Activated T-helper 17 cell treated with anti-CD3 and anti-CD28 coated beads, Interleukin-2, amount 50 U/mL, for 72 hours (primary cell): ENCODE results near the gene AP5B1. TPM values are rescaled to one million over a fixed set of nuclear protein-coding genes. Genes with fewer than 3 reads are reported as not detected.
"Not testable (repeated sequence)": the region's sequence is repeated elsewhere in the genome, so short reads cannot be mapped to it uniquely, and the experiment has no call there.

Experiments used
- ATAC-seq: fragments of 150-1000 bp; cut with Tn5 transposase; replicated peaks from 2 replicates; pipeline ENCODE4 v1.10.0; 2021; ENCODE audit warnings: mild to moderate bottlenecking, moderate library complexity
- H3K27ac Mint-ChIP-seq: one replicate; pipeline ENCODE4 v1.8.0; 2022; ENCODE audit warnings: mixed read lengths
- H3K27me3 Mint-ChIP-seq: one replicate; pipeline ENCODE4 v1.8.0; 2022; ENCODE audit warnings: mixed read lengths
- H3K36me3 Mint-ChIP-seq: one replicate; pipeline ENCODE4 v1.8.0; 2022; ENCODE audit warnings: low read depth, mild to moderate bottlenecking, mixed read lengths
- H3K4me1 Mint-ChIP-seq: one replicate; pipeline ENCODE4 v1.8.0; 2022; ENCODE audit warnings: mixed read lengths
- H3K4me3 Mint-ChIP-seq: one replicate; pipeline ENCODE4 v1.8.0; 2022; ENCODE audit warnings: mild to moderate bottlenecking, mixed read lengths
- H3K9me3 Mint-ChIP-seq: one replicate; pipeline ENCODE4 v1.8.0; 2022; ENCODE audit warnings: mixed read lengths
- total RNA-seq, 2 donors: library from RNA; stranded (reverse); gene quantifications; one replicate each; pipeline ENCODE4 v1.2.3, GENCODE V29; 2022

AP5B1 gene
- total RNA-seq, 2 donors from 2014 or later, result 17.2 to 21.9 TPM

GRCh38 chr11:65773784-65774411 lies 6.9 kb downstream of the AP5B1 start:
- Mint-ChIP-seq H3K27me3 (no peaks in the 10 kb centered on the region), H3K4me1 (peaks cover 9% of the 10 kb centered on the region), H3K27ac (no peak overlapping the region), H3K9me3 (no peaks in the 10 kb centered on the region), H3K36me3 (peaks cover 12% of the 10 kb centered on the region), H3K4me3 (no peak overlapping the region)
- no peak for ATAC-seq

- Mint-ChIP-seq H3K4me1 (peaks cover 9% of the 10 kb centered on the region), H3K4me3 (no peak overlapping the region), H3K9me3 (no peaks in the 10 kb centered on the region), H3K27me3 (no peaks in the 10 kb centered on the region), H3K27ac (peak overlapping the region; percentile 13), H3K36me3 (peaks cover 2% of the 10 kb centered on the region)
- ATAC-seq, result no peak
These were observed 9.1 kb downstream of the AP5B1 start for GRCh38 chr11:65771589-65772112.

- H3K4me3 Mint-ChIP-seq, result no peak overlapping the region
- peak overlapping the region; percentile 13 for H3K27ac Mint-ChIP-seq
- no peaks in the 10 kb centered on the region for H3K9me3 Mint-ChIP-seq
- peaks cover 5% of the 10 kb centered on the region for H3K4me1 Mint-ChIP-seq
- H3K27me3 Mint-ChIP-seq, result no peaks in the 10 kb centered on the region
- no peak for ATAC-seq
- no peaks in the 10 kb centered on the region for H3K36me3 Mint-ChIP-seq
These were observed 9.7 kb downstream of the AP5B1 start for GRCh38 chr11:65770951-65771567.

GRCh38 chr11:65767806-65768205 lies 13.0 kb downstream of the AP5B1 start:
- H3K9me3 Mint-ChIP-seq, H3K4me1 Mint-ChIP-seq, H3K27ac Mint-ChIP-seq, ATAC-seq, H3K4me3 Mint-ChIP-seq, H3K36me3 Mint-ChIP-seq, H3K27me3 Mint-ChIP-seq: not testable (repeated sequence)

GRCh38 chr11:65767406-65767805 lies 13.4 kb downstream of the AP5B1 start:
- ATAC-seq, result no peak
- Mint-ChIP-seq H3K27ac (no peak overlapping the region), H3K9me3 (no peaks in the 10 kb centered on the region), H3K36me3 (no peaks in the 10 kb centered on the region), H3K4me3 (no peak overlapping the region), H3K4me1 (peaks cover 5% of the 10 kb centered on the region), H3K27me3 (no peaks in the 10 kb centered on the region)

- Mint-ChIP-seq H3K27ac (no peak overlapping the region), H3K9me3 (no peaks in the 10 kb centered on the region), H3K27me3 (no peaks in the 10 kb centered on the region), H3K4me1 (peaks cover 5% of the 10 kb centered on the region), H3K36me3 (no peaks in the 10 kb centered on the region), H3K4me3 (no peak overlapping the region)
- peak; percentile 31 for ATAC-seq
These were observed 14.2 kb downstream of the AP5B1 start for GRCh38 chr11:65766535-65766934.

- no peaks in the 10 kb centered on the region for H3K27me3 Mint-ChIP-seq
- ATAC-seq, result no peak
- H3K9me3 Mint-ChIP-seq, result no peaks in the 10 kb centered on the region
- no peak overlapping the region for H3K4me3 Mint-ChIP-seq
- no peak overlapping the region for H3K27ac Mint-ChIP-seq
- no peaks in the 10 kb centered on the region for H3K4me1 Mint-ChIP-seq
- no peaks in the 10 kb centered on the region for H3K36me3 Mint-ChIP-seq
These were observed 16.3 kb downstream of the AP5B1 start for GRCh38 chr11:65764434-65764833.

- H3K36me3 Mint-ChIP-seq, H3K4me3 Mint-ChIP-seq, H3K9me3 Mint-ChIP-seq: not testable (repeated sequence)
These were observed 18.0 kb downstream of the AP5B1 start for GRCh38 chr11:65762816-65763215.

GRCh38 chr11:65762169-65762568 lies 18.6 kb downstream of the AP5B1 start:
- not testable (repeated sequence) for H3K9me3 Mint-ChIP-seq, H3K4me1 Mint-ChIP-seq, H3K27me3 Mint-ChIP-seq, ATAC-seq, H3K27ac Mint-ChIP-seq, H3K4me3 Mint-ChIP-seq, H3K36me3 Mint-ChIP-seq

More at GRCh38 chr11:65762816-65763215, 18.0 kb downstream of the AP5B1 start:
- not testable (repeated sequence) for H3K4me1 Mint-ChIP-seq, ATAC-seq, H3K27me3 Mint-ChIP-seq, H3K27ac Mint-ChIP-seq

- Mint-ChIP-seq H3K4me3 (no peak overlapping the region), H3K4me1 (no peaks in the 10 kb centered on the region), H3K9me3 (no peaks in the 10 kb centered on the region), H3K27me3 (peaks cover 3% of the 10 kb centered on the region), H3K36me3 (no peaks in the 10 kb centered on the region), H3K27ac (no peak overlapping the region)
- ATAC-seq, result no peak
These were observed 35.7 kb downstream of the AP5B1 start for GRCh38 chr11:65745049-65745448.

GRCh38 chr11:65744699-65745042 lies 36.1 kb downstream of the AP5B1 start:
- Mint-ChIP-seq H3K27ac (no peak overlapping the region), H3K4me1 (no peaks in the 10 kb centered on the region), H3K27me3 (peaks cover 3% of the 10 kb centered on the region), H3K36me3 (no peaks in the 10 kb centered on the region), H3K9me3 (no peaks in the 10 kb centered on the region), H3K4me3 (no peak overlapping the region)
- ATAC-seq, result no peak

- Mint-ChIP-seq H3K9me3 (no peaks in the 10 kb centered on the region), H3K36me3 (no peaks in the 10 kb centered on the region), H3K4me1 (no peaks in the 10 kb centered on the region), H3K4me3 (no peak overlapping the region), H3K27me3 (peaks cover 3% of the 10 kb centered on the region), H3K27ac (no peak overlapping the region)
- peak; percentile 79 for ATAC-seq
These were observed 36.6 kb downstream of the AP5B1 start for GRCh38 chr11:65744026-65744698.

GRCh38 chr11:65743681-65744025 lies 37.1 kb downstream of the AP5B1 start:
- no peak for ATAC-seq
- peaks cover 3% of the 10 kb centered on the region for H3K27me3 Mint-ChIP-seq
- no peak overlapping the region for H3K4me3 Mint-ChIP-seq
- H3K36me3 Mint-ChIP-seq, result no peaks in the 10 kb centered on the region
- H3K27ac Mint-ChIP-seq, result no peak overlapping the region
- no peaks in the 10 kb centered on the region for H3K9me3 Mint-ChIP-seq
- no peaks in the 10 kb centered on the region for H3K4me1 Mint-ChIP-seq

- no peaks in the 10 kb centered on the region for H3K9me3 Mint-ChIP-seq
- no peaks in the 10 kb centered on the region for H3K4me1 Mint-ChIP-seq
- no peaks in the 10 kb centered on the region for H3K36me3 Mint-ChIP-seq
- no peak overlapping the region for H3K27ac Mint-ChIP-seq
- no peak for ATAC-seq
- peaks cover 3% of the 10 kb centered on the region for H3K27me3 Mint-ChIP-seq
- H3K4me3 Mint-ChIP-seq, result no peak overlapping the region
These were observed 38.4 kb downstream of the AP5B1 start for GRCh38 chr11:65742353-65742752.

GRCh38 chr11:65741185-65741584 lies 39.6 kb downstream of the AP5B1 start:
- ATAC-seq, result no peak
- H3K4me3 Mint-ChIP-seq, result no peak overlapping the region
- no peaks in the 10 kb centered on the region for H3K36me3 Mint-ChIP-seq
- no peaks in the 10 kb centered on the region for H3K9me3 Mint-ChIP-seq
- no peaks in the 10 kb centered on the region for H3K4me1 Mint-ChIP-seq
- no peaks in the 10 kb centered on the region for H3K27me3 Mint-ChIP-seq
- H3K27ac Mint-ChIP-seq, result no peak overlapping the region
